NCI-H82 treated with DMSO at 0.1 percent for 48 hours (cell line): Measurements from ENCODE around the gene PYGO2.
"Not testable (repeated sequence)": the region's sequence is repeated elsewhere in the genome, so short reads cannot be mapped to it uniquely, and the experiment has no call there.

Experiments
- DNase-seq: peaks from one replicate; lab custom pipeline; 2025; ENCODE audit not compliant: unreplicated experiment; lab: John Stamatoyannopoulos, UW

The PYGO2 gene

DNA sequence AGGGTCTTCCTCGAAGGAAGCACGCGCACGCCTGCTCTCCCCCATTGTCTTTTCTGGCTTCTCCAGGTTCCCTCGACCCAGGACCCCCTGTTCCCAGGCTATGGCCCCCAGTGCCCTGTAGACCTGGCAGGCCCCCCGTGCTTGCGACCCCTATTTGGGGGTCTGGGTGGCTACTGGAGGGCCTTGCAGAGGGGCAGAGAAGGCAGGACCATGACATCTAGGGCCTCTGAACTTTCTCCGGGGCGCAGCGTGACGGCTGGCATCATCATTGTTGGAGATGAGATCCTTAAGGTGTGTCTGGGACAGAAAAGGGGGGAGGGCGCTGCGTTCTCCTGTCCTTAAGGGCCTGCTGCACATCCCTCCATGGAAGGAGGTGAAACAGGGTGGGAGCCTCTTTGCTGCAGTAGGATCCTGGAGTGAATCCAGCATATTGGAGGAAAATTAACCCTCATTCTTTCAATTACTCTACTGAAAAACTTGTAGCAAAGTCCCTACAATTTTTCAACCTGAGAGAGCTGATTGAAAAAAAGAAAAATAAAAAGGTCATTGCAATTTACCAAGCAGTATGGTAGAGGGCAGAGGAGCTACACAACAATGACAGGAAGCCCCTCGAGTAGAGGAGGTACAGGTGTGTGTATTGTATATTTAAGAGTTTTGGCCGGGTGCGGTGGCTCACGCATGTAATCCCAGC is 22.3 kb upstream of the PYGO2 start:
- no peak for DNase-seq

- peak; percentile 100 for DNase-seq
Measured at GRCh38 chr1:154982897-154983648, 21.5 kb upstream of the PYGO2 start, which contains the start of gene FLAD1. Gene FLAD1 (plus strand): TSS chr1:154983344. CDS start chr1:154983695, 351 bp downstream.

- DNase-seq, result no peak
Measured at GRCh38 chr1:154982341-154982740, 20.8 kb upstream of the PYGO2 start.

DNA sequence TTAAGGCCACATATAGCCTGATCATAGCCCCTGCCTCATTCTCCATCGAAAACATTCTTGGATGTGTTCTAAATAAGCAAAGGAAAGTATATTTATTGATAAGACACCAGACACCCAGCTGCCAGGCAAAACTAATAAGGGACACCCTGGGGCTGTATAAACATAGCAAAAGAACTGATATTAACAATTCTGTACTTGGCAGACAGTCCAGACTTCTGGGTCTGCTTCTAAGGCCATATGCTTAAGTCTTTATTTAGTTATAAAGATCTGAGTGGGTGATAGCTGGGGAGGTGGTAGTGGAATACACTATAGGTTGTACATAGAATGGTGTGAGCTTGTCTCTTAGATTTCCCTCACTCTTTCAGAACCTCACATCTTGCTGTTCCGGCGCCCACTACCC is 16.8 kb upstream of the PYGO2 start:
- DNase-seq, result no peak

DNA sequence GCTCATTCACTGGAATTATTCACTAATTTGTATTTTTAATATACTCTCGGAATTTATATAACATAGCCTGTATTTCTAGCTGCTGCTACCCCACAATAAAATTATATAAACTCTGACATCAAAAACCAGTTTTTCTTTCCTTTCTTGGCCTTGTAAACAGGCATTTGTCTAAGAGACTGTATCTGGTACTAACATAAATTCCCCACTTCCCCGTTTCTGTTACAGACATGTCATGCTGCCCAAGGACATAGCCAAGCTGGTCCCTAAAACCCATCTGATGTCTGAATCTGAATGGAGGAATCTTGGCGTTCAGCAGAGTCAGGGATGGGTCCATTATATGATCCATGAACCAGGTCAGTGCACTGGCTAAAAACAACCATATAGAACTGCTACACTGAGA is 16.2 kb upstream of the PYGO2 start:
- not testable (repeated sequence) for DNase-seq

DNA sequence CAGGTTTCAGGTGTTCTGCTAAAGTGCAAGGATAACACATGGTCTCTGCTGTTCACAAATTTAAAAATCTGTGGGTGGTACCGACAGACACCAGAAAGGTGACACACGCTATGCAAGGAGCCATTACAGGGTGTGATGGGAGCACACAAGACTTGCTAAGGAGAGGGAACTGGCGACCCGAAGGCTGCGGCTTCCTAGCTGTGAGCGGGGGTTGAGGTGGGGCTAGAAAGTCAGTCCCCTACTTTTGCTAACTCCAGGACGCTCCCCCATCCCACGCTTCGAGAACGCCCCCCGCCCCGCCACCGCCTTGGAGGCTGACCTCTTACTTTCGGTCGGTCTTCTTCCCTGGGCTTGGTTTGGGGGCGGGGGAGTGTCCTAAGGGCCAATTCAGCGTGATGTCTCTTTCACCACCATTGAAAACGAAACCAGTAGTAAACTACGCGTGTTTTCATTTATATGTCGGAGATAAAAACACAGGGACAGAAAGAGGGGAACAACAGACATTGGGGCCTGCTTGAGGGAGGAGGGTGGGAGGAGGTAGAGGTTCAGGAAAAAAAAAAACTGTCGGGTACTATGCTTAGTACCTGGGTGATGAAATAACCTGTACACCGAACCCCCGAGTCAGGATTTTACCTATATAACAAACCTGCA is 14.0 kb upstream of the PYGO2 start:
- DNase-seq, result no peak

- peak; percentile 99 for DNase-seq
Measured at GRCh38 chr1:154974808-154975408, 13.3 kb upstream of the PYGO2 start.

GRCh38 chr1:154974102-154974807 is 12.7 kb upstream of the PYGO2 start, which contains the start of gene CKS1B:
Gene CKS1B (plus strand): TSS chr1:154974681. CDS start chr1:154974746, 65 bp downstream.
- DNase-seq, result peak; percentile 100

- peak; percentile 98 for DNase-seq
Measured at GRCh38 chr1:154973344-154974101, 11.9 kb upstream of the PYGO2 start.

- no peak for DNase-seq
Measured at GRCh38 chr1:154972517-154973343, 11.1 kb upstream of the PYGO2 start.

DNA sequence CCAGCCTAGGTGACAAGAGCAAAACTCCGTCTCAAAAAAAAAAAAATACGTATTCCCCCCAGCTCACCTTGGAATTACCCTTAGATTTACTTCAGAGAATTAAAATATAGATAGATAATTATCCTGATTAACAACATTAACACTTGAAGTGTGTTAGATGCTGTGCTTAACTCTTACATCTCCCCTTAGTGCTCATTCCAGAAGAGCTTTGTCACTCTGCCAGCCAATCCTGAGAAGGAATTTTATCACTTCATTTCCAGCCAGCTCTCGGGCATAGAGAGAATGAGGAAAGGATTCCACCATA is 10.6 kb upstream of the PYGO2 start:
- no peak for DNase-seq

DNA sequence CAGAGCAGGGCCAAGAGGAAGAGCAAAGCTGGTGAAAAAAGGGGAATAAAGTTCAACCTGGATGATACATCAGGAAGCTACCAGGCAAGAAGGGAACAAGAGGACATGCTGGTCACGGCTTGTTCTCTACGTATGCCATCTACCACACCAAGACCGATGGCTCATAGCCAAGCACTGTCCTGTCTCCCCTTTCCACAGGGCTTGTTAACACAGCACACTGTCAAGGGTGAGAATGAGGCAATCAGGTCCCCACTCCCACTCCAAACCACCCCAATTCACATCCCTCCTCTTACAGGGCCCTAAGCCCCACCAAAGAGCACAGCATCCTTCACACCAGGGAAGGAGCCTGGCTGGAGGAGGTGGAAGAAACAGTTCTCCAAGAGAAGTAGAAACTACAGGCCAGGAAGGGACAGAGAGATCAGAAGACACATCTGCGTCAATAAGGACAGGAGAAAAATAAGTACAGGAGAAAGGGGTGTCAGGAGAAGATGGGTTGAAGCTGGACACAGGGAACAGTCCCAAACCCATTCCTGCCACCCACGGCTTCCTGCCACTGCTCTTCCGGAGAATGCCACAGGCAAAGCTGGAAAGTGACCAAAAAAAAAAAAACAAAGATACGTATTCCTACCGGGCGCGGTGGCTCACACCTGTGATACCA is 9.9 kb upstream of the PYGO2 start:
- DNase-seq, result no peak

DNA sequence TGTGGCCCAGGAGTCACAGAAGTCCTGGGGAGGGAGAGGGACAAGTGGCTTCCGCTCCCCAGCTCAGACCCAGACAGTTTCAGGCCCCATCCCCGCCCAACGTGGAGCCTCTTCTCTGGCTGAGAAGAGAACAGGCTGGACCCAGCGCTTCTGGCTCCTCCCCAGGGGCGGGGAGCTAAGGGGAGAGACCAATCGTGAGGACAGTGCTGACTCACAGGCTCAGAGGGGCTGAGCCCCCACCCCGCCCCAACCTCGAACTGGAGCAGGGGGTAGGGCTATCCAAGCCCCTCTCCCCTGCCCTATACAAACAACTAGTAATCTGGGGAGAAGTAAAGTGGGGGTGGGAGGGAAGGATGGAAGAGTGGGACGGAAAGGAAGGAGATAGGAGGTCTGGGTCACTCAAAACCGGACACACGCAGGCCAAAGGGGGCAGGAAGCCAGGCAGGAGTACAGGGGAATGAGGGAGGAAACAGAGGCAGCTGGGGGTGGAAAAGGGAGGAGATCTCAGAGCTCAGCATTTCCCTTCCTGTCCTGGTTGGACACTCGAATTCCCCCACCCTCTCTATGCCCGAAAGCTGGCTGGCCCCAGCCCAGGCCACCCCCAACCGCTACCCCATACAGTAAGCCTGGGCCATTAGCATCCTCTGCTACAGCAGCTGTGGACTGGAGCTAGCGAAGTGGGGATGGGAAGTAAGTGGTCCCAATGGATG is 9.2 kb upstream of the PYGO2 start, which contains the start of gene SHC1:
SHC1 (minus strand) TSS at position 117 of the 710 bp plus-strand sequence. CDS start 221 bp downstream, outside the sequence.
- DNase-seq, result peak; percentile 82

GRCh38 chr1:154969860-154970452 is 8.4 kb upstream of the PYGO2 start:
- DNase-seq, result no peak

DNA sequence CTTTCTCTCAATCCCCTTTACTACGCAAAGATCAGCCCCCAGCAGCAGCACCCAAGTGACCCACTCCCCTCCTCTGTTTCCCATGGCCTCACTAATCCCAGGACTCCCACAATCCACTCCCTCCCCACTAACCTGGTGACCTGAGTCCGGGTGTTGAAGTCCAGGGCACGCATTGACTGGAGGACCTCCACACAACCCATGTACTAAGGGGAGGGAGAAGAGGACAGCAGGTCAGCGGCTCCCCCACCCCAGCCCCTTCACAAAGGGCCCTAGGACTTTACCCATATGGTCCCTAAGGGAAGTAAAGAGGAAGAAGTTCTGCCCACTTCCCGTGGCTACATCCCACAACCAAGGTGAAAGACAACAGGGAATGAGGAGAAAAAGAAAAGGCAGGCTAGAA is 7.7 kb upstream of the PYGO2 start:
- no peak for DNase-seq

DNA sequence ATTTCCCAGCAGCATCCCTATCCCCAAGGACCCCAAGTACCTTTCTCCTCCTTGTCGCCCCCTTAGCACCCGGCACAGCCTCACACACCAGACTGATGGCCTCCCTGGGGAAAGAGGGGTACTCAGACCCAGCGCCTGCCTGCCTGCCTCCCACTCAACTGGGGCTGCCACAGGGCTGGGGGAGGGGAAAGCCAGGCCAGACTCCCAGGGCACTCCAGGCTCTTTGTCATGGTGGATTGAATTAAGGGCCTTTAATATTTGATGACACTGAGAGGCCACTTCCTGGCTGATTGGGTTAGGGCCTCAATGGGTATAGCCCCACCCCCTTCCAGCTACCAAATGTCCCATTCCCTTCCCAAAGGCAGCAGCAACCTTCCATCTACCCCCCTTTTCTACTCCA is 7.1 kb upstream of the PYGO2 start:
- DNase-seq, result no peak

DNA sequence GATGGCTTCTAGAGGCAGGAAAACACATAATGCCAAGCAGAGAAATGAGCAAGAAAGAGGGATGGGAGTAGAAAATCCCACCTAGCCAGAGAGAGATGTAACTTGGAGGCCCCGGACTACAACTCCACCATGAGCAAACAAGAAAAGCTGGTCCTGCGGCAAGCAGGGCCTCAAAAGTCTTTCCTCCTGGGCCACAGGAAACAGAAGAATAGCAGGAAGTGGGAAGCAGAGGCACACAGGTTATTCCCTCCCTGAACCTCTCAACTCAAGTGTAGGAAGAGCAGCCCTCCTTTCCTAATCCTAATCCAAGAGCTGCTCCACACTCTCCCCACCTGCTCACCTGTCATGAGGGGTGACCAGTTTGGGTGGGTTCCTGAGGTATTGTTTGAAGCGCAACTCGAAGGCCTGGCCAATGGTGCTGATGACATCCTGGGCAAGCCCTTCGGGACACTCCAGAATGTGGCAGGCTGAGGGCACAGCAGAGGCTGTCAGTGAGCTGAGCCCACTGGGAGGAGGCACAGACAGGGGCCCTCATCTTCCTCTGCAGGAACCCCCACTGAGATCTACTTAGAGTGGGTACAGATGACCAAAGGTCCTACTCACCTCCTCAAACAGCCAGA is 5.9 kb upstream of the PYGO2 start:
- DNase-seq, result no peak
